Calu3 (cell line): Measurements from ENCODE around the gene MCUB. TPM values are rescaled to one million over a fixed set of nuclear protein-coding genes. Genes with fewer than 3 reads are reported as not detected.
"Not testable (repeated sequence)": the region's sequence is repeated elsewhere in the genome, so short reads cannot be mapped to it uniquely, and the experiment has no call there.

Experiments used
- BruUV-seq: library from RNA; stranded (reverse); fragments of 400-500 nt; replicated peaks from 2 replicates; lab custom pipeline; 2021; lab: Mats Ljungman, UMichigan
- CTCF ChIA-PET: fragments of 300-600 bp; sonication (Branson Sonifier 250); formaldehyde crosslinking; loops from one replicate; lab custom pipeline; 2022; ENCODE audit warnings: antibody characterized with exemption; lab: Charles Lee
- DNase-seq: peaks from one replicate; pipeline ENCODE4 v3.0.0; 2022
- H3K27ac Mint-ChIP-seq: one replicate; pipeline ENCODE4 v1.8.0; 2022; ENCODE audit warnings: mixed read lengths; ENCODE audit not compliant: unreplicated experiment
- H3K27me3 Mint-ChIP-seq: one replicate; pipeline ENCODE4 v1.8.0; 2022; ENCODE audit warnings: mixed read lengths; ENCODE audit not compliant: unreplicated experiment
- H3K36me3 Mint-ChIP-seq: one replicate; pipeline ENCODE4 v1.8.0; 2022; ENCODE audit warnings: mild to moderate bottlenecking, moderate library complexity, mixed read lengths; ENCODE audit not compliant: insufficient read depth, unreplicated experiment
- H3K4me1 Mint-ChIP-seq: one replicate; pipeline ENCODE4 v1.8.0; 2022; ENCODE audit warnings: mild to moderate bottlenecking, low read depth, mixed read lengths; ENCODE audit not compliant: unreplicated experiment
- H3K4me3 Mint-ChIP-seq: one replicate; pipeline ENCODE4 v1.8.0; 2022; ENCODE audit warnings: mild to moderate bottlenecking, low read depth, moderate library complexity, mixed read lengths; ENCODE audit not compliant: unreplicated experiment
- H3K9me3 Mint-ChIP-seq: one replicate; pipeline ENCODE4 v1.8.0; 2022; ENCODE audit warnings: low read depth, mixed read lengths; ENCODE audit not compliant: unreplicated experiment
- intact Hi-C: fragments of 100-400 bp; cut with micrococcal nuclease; formaldehyde crosslinking; loops from one replicate; pipeline ENCODE4 v1.10.0; 2022; ENCODE audit not compliant: unreplicated experiment
- total RNA-seq: library from RNA; stranded (reverse); gene quantifications from 2 replicates; pipeline ENCODE4 v1.2.3, GENCODE V29; 2022
- TF ChIP-seq, protein P1 (sequence below): fragments of 200-600 bp; IDR thresholded peaks from one replicate; pipeline ENCODE4 v1.8.0; 2022; ENCODE audit warnings: antibody characterized with exemption; ENCODE audit not compliant: unreplicated experiment

The MCUB gene
- total RNA-seq, 1 experiment from 2014 or later = 11.8 TPM

DNA sequence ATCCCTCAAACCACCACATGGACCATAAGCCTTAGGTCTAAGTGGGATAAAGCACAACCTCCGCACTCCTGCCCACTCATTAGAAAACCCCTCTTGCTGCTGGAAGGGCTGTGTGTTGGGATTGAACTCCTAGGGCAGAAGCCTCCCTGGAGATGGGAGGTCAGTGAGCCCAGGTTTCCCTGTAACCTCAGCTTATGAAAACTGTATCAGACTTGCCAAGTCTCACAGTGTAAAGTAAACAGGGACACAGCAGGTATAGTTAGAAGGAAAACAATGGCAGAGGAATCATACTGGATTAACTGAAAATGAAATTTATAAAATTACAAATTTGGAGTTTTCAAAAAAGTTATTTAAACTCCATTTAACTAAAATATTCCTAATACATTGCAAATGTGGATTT is 113.3 kb downstream of the MCUB start:
- no peaks in the 10 kb centered on the region for H3K4me1 Mint-ChIP-seq
- H3K4me3 Mint-ChIP-seq = no peak overlapping the region
- intact Hi-C loops = no loop called here
- H3K9me3 Mint-ChIP-seq = peaks cover 4% of the 10 kb centered on the region
- no peaks in the 10 kb centered on the region for H3K36me3 Mint-ChIP-seq
- no peak for DNase-seq
- no TSS peak for BruUV-seq
- CTCF ChIA-PET = no interaction called here
- H3K27me3 Mint-ChIP-seq = no peaks in the 10 kb centered on the region
- TF ChIP-seq, protein P1, sequence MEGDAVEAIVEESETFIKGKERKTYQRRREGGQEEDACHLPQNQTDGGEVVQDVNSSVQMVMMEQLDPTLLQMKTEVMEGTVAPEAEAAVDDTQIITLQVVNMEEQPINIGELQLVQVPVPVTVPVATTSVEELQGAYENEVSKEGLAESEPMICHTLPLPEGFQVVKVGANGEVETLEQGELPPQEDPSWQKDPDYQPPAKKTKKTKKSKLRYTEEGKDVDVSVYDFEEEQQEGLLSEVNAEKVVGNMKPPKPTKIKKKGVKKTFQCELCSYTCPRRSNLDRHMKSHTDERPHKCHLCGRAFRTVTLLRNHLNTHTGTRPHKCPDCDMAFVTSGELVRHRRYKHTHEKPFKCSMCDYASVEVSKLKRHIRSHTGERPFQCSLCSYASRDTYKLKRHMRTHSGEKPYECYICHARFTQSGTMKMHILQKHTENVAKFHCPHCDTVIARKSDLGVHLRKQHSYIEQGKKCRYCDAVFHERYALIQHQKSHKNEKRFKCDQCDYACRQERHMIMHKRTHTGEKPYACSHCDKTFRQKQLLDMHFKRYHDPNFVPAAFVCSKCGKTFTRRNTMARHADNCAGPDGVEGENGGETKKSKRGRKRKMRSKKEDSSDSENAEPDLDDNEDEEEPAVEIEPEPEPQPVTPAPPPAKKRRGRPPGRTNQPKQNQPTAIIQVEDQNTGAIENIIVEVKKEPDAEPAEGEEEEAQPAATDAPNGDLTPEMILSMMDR = no peak
- no peak overlapping the region for H3K27ac Mint-ChIP-seq

DNA sequence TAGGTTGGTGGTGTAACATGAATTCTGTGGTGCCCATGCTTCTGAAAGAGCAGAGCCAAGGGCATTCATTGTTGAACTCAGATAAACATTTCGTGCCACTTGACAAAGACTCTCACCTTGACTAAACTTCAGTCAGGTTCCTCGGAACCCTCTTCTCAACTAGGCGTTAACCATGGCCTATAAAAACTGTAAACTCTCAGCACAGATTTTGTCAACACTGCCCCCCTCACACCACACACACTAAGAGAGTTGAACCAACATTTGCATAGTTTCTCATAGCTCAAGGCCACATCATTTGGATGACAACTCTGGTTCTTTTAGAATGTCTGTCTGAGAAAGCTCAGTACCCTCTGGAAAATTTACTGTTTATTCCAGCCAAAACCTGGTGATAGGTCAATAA is 115.1 kb downstream of the MCUB start:
- no peaks in the 10 kb centered on the region for H3K4me1 Mint-ChIP-seq
- CTCF ChIA-PET = no interaction called here
- peaks cover 4% of the 10 kb centered on the region for H3K9me3 Mint-ChIP-seq
- H3K4me3 Mint-ChIP-seq = no peak overlapping the region
- DNase-seq = no peak
- BruUV-seq = no TSS peak
- no peaks in the 10 kb centered on the region for H3K27me3 Mint-ChIP-seq
- intact Hi-C loops = no loop called here
- no peaks in the 10 kb centered on the region for H3K36me3 Mint-ChIP-seq
- TF ChIP-seq, protein P1 = no peak
- no peak overlapping the region for H3K27ac Mint-ChIP-seq

DNA sequence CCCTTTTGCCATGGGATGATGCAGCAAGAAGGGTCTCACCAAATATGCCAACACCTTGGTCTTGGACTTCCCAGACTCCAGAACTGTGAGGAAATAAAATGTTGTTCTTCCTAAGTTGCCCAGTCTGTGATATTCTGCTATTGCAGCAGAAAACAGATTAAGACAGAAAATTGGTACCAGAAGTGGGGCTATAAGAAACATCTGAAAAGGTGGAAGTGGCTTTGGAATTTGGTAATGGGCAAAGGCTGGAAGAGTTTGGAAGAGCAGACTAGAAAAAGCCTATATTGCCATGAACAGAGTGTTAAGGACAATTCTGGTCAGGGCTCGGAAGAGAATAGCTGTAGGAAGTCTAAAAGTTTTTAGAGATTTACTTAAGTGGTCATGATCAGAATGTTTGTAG is 115.8 kb downstream of the MCUB start:
- CTCF ChIA-PET = no interaction called here
- H3K4me3 Mint-ChIP-seq = no peak overlapping the region
- TF ChIP-seq, protein P1 = no peak
- H3K4me1 Mint-ChIP-seq = no peaks in the 10 kb centered on the region
- intact Hi-C loops = no loop called here
- H3K27me3 Mint-ChIP-seq = no peaks in the 10 kb centered on the region
- DNase-seq = no peak
- H3K9me3 Mint-ChIP-seq = peaks cover 4% of the 10 kb centered on the region
- no TSS peak for BruUV-seq
- no peaks in the 10 kb centered on the region for H3K36me3 Mint-ChIP-seq
- H3K27ac Mint-ChIP-seq = no peak overlapping the region

DNA sequence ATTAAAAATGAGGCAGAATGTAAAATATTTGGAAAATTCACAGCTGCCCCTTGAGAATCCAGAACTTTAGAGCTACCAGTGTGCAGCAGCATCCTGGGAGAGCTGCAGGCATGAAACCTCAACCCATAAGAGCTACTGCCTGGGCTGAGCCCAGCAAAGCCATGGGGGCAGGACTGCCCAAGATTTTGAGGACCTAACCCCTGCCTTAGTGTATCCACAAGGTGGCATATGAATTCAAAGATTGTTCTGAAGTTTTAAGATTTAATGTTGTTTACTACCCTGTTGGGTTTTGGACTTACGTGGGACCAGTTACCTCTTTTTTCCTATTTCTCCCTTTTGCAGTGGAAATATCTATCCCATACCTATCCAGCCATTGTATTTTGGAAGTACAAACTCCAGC is 116.8 kb downstream of the MCUB start:
- H3K4me1 Mint-ChIP-seq = no peaks in the 10 kb centered on the region
- H3K27me3 Mint-ChIP-seq = no peaks in the 10 kb centered on the region
- H3K36me3 Mint-ChIP-seq = no peaks in the 10 kb centered on the region
- intact Hi-C loops = no loop called here
- BruUV-seq = no TSS peak
- H3K27ac Mint-ChIP-seq = no peak overlapping the region
- TF ChIP-seq, protein P1 = no peak
- no peaks in the 10 kb centered on the region for H3K9me3 Mint-ChIP-seq
- no peak overlapping the region for H3K4me3 Mint-ChIP-seq
- no peak for DNase-seq
- CTCF ChIA-PET = no interaction called here

DNA sequence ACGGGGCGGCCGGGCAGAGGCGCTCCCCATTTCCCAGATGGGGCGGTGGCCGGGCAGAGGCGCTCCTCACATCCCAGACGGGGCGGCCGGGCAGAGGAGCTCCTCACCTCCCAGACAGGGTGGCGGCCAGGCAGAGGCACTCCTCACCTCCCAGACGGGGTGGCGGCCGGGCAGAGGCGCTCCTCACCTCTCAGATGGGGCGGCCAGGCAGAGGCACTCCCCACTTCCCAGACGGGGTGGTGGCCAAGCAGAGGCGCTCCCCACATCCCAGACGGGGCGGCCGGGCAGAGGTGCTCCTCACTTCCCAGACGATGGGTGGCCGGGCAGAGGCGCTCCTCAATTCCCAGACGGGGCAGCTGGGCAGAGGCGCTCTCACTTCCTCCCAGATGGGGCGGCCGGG is 118.4 kb downstream of the MCUB start:
- H3K36me3 Mint-ChIP-seq, H3K27ac Mint-ChIP-seq, CTCF ChIA-PET, intact Hi-C loops, H3K4me1 Mint-ChIP-seq, BruUV-seq, H3K4me3 Mint-ChIP-seq, H3K27me3 Mint-ChIP-seq, DNase-seq, H3K9me3 Mint-ChIP-seq: not testable (repeated sequence)

DNA sequence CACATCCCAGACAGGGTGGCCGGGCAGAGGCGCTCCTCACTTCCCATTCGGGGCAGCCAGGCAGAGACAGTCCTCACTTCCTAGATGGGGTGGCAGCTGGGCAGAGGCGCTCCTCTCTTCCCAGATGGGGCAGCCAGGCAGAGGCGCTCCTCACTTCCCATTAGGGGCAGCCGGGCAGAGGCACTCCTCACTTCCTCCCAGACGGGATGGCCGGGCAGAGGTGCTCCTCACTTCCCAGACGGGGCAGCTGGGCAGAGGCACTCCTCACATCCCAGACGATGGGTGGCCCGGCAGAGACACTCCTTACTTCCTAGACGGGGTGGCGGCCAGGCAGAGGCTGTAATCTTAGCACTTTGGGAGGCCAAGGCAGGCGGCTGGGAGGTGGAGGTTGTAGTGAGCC is 118.9 kb downstream of the MCUB start:
- H3K36me3 Mint-ChIP-seq, H3K27me3 Mint-ChIP-seq, CTCF ChIA-PET: not testable (repeated sequence)

More for the DNA sequence above, 118.9 kb downstream of the MCUB start:
- DNase-seq, H3K27ac Mint-ChIP-seq, BruUV-seq, intact Hi-C loops, H3K9me3 Mint-ChIP-seq, H3K4me3 Mint-ChIP-seq, H3K4me1 Mint-ChIP-seq: not testable (repeated sequence)
